Measurements from ENCODE around the gene PRXL2B.
"Not testable (repeated sequence)": the region's sequence is repeated elsewhere in the genome, so short reads cannot be mapped to it uniquely, and the experiment has no call there.

Gene PRXL2B

DNA sequence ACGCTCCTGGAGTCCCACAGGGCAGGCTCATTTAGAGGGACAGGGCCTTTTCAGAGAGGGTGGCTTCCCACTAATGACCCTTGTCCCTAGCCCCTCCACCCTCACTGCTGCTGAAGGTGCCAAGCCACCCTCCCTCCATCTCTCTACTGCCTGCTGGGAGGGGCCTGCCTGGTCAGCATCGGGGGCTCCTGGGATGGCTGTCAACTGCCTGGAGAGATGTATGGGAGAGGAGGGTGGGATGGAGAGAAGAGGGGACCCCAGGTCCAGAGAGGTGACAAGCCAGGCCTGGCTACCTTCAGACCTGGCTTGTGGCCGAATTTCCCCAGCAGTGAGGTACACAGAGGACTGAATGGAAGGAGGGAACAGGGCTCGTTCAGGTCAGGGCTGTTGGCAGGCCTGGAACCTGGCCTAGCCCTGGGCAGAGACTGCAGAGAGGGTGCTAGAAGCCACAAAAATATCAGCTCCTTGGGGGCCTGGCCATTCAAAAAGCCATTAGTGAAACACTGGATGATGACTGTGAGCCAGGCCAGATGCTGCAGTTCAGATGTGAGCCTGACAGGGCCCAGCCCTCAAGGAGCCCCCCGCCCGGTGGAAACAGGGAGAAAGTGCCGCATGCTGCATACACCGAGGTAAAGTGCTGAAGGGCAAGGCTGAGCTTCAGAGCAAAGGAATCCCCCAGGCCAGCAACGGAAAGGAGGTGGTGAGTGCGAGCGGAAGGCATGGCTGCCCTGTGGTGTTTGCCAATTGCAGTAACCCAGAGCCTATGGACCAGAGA is 26.2 kb downstream of the PRXL2B start:
- H3K36me3 ChIP-seq (ENCODE audit: control insufficient read depth in 5 of 5, insufficient read depth in 5 of 5, low read length in 5 of 5), result no peaks in the 10 kb centered on the region
- peaks cover 13 to 25% (median 17%) of the 10 kb centered on the region in 5 donors for H3K27me3 ChIP-seq (ENCODE audit: control insufficient read depth in 5 of 5, insufficient read depth in 4 of 5, low read length in 5 of 5)
- peaks cover 0 to 16% (median 3%) of the 10 kb centered on the region in 5 donors for H3K4me1 ChIP-seq (ENCODE audit: control insufficient read depth in 5 of 5, insufficient read depth in 5 of 5, low read length in 5 of 5)
- no peak overlapping the region for H3K27ac ChIP-seq (ENCODE audit: low read depth, low read length)
- peaks cover 4 to 35% (median 18%) of the 10 kb centered on the region in 5 donors for H3K9me3 ChIP-seq (ENCODE audit: control insufficient read depth in 5 of 5, low read length in 5 of 5)
- H3K4me3 ChIP-seq (ENCODE audit: low read depth in 1 of 5, low read length in 5 of 5), result no peak overlapping the region
- H3K9ac ChIP-seq (ENCODE audit: low read length in 5 of 5), result no peak overlapping the region

DNA sequence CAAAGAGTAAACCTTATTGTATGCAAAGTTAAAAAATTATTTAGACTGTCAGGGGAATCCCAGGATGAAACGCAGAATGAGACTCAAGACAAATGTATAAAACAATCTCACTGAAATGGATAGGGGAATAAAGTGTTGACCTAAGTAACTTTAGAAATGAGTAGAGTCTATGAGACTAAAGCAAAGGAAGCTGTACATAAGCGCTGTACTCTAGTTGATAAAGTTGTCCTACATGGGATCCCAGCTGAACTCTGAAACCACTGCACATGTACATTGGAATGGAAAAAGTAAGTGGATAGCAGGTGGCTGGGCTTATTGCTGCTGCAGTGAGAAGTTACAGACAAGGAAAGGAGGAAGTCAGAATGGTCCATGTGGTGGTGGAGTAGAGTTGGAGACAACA is 27.6 kb downstream of the PRXL2B start:
- H3K27ac ChIP-seq (ENCODE audit: low read depth, low read length), result no peak overlapping the region
- no peak overlapping the region for H3K4me3 ChIP-seq (ENCODE audit: low read depth in 1 of 5, low read length in 5 of 5)
- peaks cover 0 to 21% (median 3%) of the 10 kb centered on the region in 5 donors for H3K4me1 ChIP-seq (ENCODE audit: control insufficient read depth in 5 of 5, insufficient read depth in 5 of 5, low read length in 5 of 5)
- H3K36me3 ChIP-seq (ENCODE audit: control insufficient read depth in 5 of 5, insufficient read depth in 5 of 5, low read length in 5 of 5), result no peaks in the 10 kb centered on the region
- H3K27me3 ChIP-seq (ENCODE audit: control insufficient read depth in 5 of 5, insufficient read depth in 4 of 5, low read length in 5 of 5), result peaks cover 10 to 27% (median 15%) of the 10 kb centered on the region in 5 donors
- peaks cover 4 to 35% (median 18%) of the 10 kb centered on the region in 5 donors for H3K9me3 ChIP-seq (ENCODE audit: control insufficient read depth in 5 of 5, low read length in 5 of 5)
- H3K9ac ChIP-seq (ENCODE audit: low read length in 5 of 5), result no peak overlapping the region

DNA sequence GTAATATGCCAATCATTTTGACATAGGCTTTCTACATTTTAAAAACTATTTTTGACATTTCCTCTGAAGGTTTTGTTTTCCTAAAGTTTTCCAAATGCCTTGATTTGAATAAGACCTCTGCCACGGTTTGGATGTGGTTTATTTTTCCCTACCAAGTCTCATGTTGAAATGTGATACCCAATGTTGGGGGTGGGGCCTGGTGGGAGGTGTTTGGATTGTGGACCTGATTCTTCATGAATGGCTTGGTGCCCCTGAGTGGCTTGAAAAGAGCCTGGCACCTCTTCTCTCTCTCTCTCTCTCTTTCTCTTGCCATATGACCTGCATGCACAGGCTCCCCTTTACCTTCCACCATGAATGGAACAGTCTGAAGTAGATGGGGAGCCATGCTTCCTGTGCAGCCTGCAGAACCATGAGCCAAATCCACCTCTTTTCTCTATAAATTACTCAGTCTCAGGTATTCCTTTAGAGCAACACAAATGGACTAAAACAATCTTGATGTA is 31.4 kb downstream of the PRXL2B start:
- Histone ChIP-seq H3K4me3 (ENCODE audit: low read depth in 1 of 5, low read length in 5 of 5) (no peak overlapping the region), H3K27me3 (ENCODE audit: control insufficient read depth in 5 of 5, insufficient read depth in 4 of 5, low read length in 5 of 5) (peaks cover 0 to 6% (median 5%) of the 10 kb centered on the region in 5 donors), H3K36me3 (ENCODE audit: control insufficient read depth in 5 of 5, insufficient read depth in 5 of 5, low read length in 5 of 5) (no peaks in the 10 kb centered on the region), H3K9ac (ENCODE audit: low read length in 5 of 5) (no peak overlapping the region), H3K4me1 (ENCODE audit: control insufficient read depth in 5 of 5, insufficient read depth in 5 of 5, low read length in 5 of 5) (peaks cover 0 to 8% (median 0%) of the 10 kb centered on the region in 5 donors), H3K27ac (ENCODE audit: low read depth, low read length) (no peak overlapping the region), H3K9me3 (ENCODE audit: control insufficient read depth in 5 of 5, low read length in 5 of 5) (peaks cover 6 to 37% (median 18%) of the 10 kb centered on the region in 5 donors)

DNA sequence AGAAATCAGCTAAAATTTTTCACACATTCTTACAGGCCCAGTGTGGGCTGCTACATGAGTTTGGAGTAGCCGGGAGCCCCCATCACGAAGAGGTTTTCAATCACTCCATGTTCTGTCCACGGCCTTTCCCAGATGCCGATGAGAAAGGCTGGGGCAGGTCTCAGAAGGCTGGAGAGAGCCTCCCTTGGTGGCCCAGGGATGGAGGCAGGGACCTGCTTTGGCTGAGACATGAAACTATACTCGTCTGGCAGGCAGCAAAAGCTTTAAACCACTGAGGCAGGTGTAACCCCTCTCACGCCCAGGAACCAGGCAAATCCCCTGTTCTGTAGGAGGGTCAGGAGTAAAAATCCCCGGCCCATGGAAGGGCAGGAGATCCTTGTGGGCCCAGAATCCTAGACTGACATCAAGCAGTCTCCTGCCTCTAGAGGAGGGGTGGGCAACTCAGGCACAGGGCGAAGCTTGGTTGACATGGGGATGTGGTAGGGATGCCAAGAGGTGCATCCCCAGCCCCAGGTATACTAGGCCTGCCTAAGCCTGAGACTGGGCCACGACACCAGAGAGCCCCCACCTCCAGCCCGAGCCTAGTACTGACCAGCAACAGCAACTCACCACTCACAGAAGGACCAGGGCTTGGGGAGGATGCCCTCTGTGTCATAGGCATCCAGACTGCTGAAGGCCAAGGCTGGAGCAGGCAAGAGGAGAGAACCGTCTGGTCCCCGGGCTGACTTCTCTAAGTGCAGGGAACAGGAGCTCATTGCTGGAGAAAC is 37.2 kb downstream of the PRXL2B start:
- Histone ChIP-seq H3K4me3 (ENCODE audit: low read depth in 1 of 5, low read length in 5 of 5) (no peak overlapping the region), H3K4me1 (ENCODE audit: control insufficient read depth in 5 of 5, insufficient read depth in 5 of 5, low read length in 5 of 5) (peaks cover 0 to 3% (median 0%) of the 10 kb centered on the region in 5 donors), H3K27me3 (ENCODE audit: control insufficient read depth in 5 of 5, insufficient read depth in 4 of 5, low read length in 5 of 5) (peaks cover 7 to 26% (median 21%) of the 10 kb centered on the region in 5 donors), H3K9me3 (ENCODE audit: control insufficient read depth in 5 of 5, low read length in 5 of 5) (peaks cover 0 to 2% (median 0%) of the 10 kb centered on the region in 5 donors), H3K9ac (ENCODE audit: low read length in 5 of 5) (no peak overlapping the region), H3K36me3 (ENCODE audit: control insufficient read depth in 5 of 5, insufficient read depth in 5 of 5, low read length in 5 of 5) (no peaks in the 10 kb centered on the region), H3K27ac (ENCODE audit: low read depth, low read length) (no peak overlapping the region)

DNA sequence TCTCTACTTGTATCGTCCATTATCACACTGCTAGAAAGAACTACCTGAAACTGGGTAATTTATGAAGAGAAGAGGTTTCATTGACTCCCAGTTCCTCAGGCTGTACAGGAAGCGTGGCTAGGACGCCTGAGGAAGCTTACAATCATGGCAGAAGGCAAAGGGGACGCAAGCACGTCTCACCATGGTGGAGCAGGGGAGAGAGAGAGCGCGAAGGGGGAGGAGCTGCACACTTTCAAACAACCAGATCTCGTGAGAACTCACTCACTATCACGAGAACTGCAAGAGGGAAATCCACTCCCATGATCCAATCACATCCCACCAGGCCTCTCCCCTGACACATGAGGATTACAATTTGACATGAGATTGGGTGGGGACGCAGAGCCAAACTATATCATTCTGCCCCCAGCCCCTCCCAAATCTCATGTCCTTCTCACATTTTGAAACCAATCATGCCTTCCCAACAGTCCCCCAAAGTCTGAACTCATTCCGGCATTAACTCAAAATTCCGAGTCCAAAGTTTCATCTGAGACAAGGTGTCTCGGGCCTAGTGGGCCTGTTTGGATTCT is 38.2 kb downstream of the PRXL2B start:
- peaks cover 10 to 34% (median 29%) of the 10 kb centered on the region in 5 donors for H3K27me3 ChIP-seq (ENCODE audit: control insufficient read depth in 5 of 5, insufficient read depth in 4 of 5, low read length in 5 of 5)
- no peaks in the 10 kb centered on the region for H3K36me3 ChIP-seq (ENCODE audit: control insufficient read depth in 5 of 5, insufficient read depth in 5 of 5, low read length in 5 of 5)
- H3K4me3 ChIP-seq (ENCODE audit: low read depth in 1 of 5, low read length in 5 of 5), result no peak overlapping the region
- no peak overlapping the region for H3K9ac ChIP-seq (ENCODE audit: low read length in 5 of 5)
- peaks cover 0 to 3% (median 0%) of the 10 kb centered on the region in 5 donors for H3K4me1 ChIP-seq (ENCODE audit: control insufficient read depth in 5 of 5, insufficient read depth in 5 of 5, low read length in 5 of 5)
- H3K27ac ChIP-seq (ENCODE audit: low read depth, low read length), result no peak overlapping the region
- peaks cover 0 to 2% (median 0%) of the 10 kb centered on the region in 5 donors for H3K9me3 ChIP-seq (ENCODE audit: control insufficient read depth in 5 of 5, low read length in 5 of 5)

DNA sequence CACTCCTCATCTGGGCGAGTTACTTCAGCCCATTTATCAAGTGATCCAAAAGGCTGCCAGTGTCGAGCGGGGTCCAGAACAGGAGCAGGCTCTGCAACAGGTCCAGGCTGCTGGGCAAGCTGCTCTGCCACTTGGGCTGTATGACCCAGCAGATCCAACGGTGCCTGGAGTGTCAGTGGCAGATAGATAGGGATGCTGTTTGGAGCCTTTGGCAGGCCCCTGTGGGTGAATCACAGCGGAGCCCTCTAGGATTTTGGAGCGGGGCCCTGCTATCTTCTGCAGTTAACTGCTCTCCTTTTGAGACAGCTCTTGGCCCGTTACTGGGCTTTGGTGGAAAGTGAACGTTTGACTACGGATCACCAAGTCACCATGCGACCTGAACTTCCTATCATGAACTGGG is 38.7 kb downstream of the PRXL2B start:
- no peak overlapping the region for H3K4me3 ChIP-seq (ENCODE audit: low read depth in 1 of 5, low read length in 5 of 5)
- H3K27ac ChIP-seq (ENCODE audit: low read depth, low read length), result no peak overlapping the region
- H3K9me3 ChIP-seq (ENCODE audit: control insufficient read depth in 5 of 5, low read length in 5 of 5), result peaks cover 0 to 5% (median 2%) of the 10 kb centered on the region in 5 donors
- peaks cover 12 to 39% (median 33%) of the 10 kb centered on the region in 5 donors for H3K27me3 ChIP-seq (ENCODE audit: control insufficient read depth in 5 of 5, insufficient read depth in 4 of 5, low read length in 5 of 5)
- H3K36me3 ChIP-seq (ENCODE audit: control insufficient read depth in 5 of 5, insufficient read depth in 5 of 5, low read length in 5 of 5), result no peaks in the 10 kb centered on the region
- no peak overlapping the region for H3K9ac ChIP-seq (ENCODE audit: low read length in 5 of 5)
- H3K4me1 ChIP-seq (ENCODE audit: control insufficient read depth in 5 of 5, insufficient read depth in 5 of 5, low read length in 5 of 5), result peaks cover 0 to 3% (median 0%) of the 10 kb centered on the region in 5 donors

DNA sequence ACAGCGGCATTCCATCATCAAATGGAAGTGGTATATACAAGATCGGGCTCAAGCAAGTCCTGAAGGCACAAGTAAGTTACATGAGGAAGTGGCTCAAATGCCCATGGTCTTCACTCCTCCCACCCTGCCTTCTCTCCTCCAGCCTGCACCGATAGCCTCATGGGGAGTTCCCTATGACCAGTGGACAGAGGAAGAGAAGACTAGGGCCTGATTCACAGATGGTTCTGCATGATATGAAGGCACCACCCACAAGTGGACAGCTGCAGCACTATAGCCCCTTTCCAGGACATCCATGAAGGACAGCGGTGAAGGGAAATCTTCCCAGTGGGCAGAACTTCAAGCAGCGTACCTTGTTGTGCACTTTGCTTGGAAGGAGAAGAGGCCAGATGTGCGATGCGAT is 39.2 kb downstream of the PRXL2B start:
- peaks cover 12 to 39% (median 33%) of the 10 kb centered on the region in 5 donors for H3K27me3 ChIP-seq (ENCODE audit: control insufficient read depth in 5 of 5, insufficient read depth in 4 of 5, low read length in 5 of 5)
- H3K4me1 ChIP-seq (ENCODE audit: control insufficient read depth in 5 of 5, insufficient read depth in 5 of 5, low read length in 5 of 5); H3K9me3 ChIP-seq (ENCODE audit: control insufficient read depth in 5 of 5, low read length in 5 of 5); H3K36me3 ChIP-seq (ENCODE audit: control insufficient read depth in 5 of 5, insufficient read depth in 5 of 5, low read length in 5 of 5); H3K27ac ChIP-seq (ENCODE audit: low read depth, low read length); H3K4me3 ChIP-seq (ENCODE audit: low read depth in 1 of 5, low read length in 5 of 5); H3K9ac ChIP-seq (ENCODE audit: low read length in 5 of 5): not testable (repeated sequence)

DNA sequence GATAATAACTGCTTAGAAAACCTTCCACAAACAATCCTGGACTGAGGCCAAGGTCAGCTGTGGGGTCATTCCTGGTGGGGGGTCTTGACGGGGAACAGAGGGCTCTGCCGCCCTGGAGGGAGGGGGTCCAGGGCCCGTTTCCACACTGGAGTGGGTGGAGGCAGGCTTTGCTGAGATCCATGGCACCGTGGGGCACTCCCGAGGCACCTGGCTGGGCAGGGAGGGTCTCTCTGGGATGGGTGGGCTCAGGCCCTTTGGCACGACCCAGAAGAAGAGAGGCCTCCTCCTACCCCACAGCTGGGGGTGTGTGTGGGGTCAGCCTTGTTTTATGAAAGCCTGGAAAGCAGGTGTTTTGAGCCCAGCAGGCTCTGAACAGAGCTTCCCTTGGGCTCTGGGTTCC is 41.2 kb downstream of the PRXL2B start:
- Histone ChIP-seq H3K9me3 (ENCODE audit: control insufficient read depth in 5 of 5, low read length in 5 of 5) (peaks cover 0 to 9% (median 0%) of the 10 kb centered on the region in 5 donors), H3K27ac (ENCODE audit: low read depth, low read length) (no peak overlapping the region), H3K36me3 (ENCODE audit: control insufficient read depth in 5 of 5, insufficient read depth in 5 of 5, low read length in 5 of 5) (no peaks in the 10 kb centered on the region), H3K4me1 (ENCODE audit: control insufficient read depth in 5 of 5, insufficient read depth in 5 of 5, low read length in 5 of 5) (peaks cover 0 to 3% (median 0%) of the 10 kb centered on the region in 5 donors), H3K27me3 (ENCODE audit: control insufficient read depth in 5 of 5, insufficient read depth in 4 of 5, low read length in 5 of 5) (peaks cover 16 to 54% (median 43%) of the 10 kb centered on the region in 5 donors), H3K9ac (ENCODE audit: low read length in 5 of 5) (no peak overlapping the region), H3K4me3 (ENCODE audit: low read depth in 1 of 5, low read length in 5 of 5) (no peak overlapping the region)

DNA sequence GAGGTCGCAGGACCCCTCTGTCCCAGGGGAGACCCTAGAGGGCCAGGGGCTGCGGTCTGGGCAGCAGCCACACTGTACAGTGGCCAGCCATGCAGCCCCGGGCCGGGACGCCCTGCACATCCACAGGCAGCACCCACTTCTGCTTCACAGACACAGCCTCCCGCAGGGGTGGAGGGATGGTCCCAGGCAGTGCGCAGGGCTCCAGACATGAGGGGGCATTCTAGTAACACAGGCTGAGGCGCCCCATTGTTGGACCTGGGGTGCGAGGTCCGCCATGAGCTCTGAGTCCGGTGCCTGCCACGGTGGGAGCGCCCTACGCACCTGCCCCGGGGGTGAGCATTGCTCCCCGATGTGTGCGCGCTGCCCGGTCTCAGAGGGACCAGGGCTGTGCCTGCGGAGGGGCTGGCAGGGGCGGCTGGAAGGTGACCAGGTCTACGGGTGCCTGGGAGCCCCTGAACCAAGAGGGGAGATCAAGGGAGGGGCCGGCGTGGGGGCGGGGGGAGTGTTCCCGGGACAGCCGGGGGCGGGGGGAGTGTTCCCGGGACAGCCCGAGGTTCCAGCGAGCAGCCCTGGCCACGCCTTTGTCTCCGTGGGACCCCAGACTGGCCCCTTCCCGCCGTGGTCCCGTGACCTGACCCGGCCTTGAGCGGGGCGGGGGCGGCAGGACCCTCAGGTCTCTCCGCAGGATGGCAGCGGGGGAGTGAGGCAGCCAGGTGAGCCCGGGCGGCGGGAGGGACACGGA is 41.8 kb downstream of the PRXL2B start:
- Histone ChIP-seq H3K9me3 (ENCODE audit: control insufficient read depth in 5 of 5, low read length in 5 of 5) (peaks cover 0 to 9% (median 0%) of the 10 kb centered on the region in 5 donors), H3K4me1 (ENCODE audit: control insufficient read depth in 5 of 5, insufficient read depth in 5 of 5, low read length in 5 of 5) (peaks cover 0 to 3% (median 0%) of the 10 kb centered on the region in 5 donors), H3K4me3 (ENCODE audit: low read depth in 1 of 5, low read length in 5 of 5) (no peak overlapping the region), H3K27me3 (ENCODE audit: control insufficient read depth in 5 of 5, insufficient read depth in 4 of 5, low read length in 5 of 5) (peaks cover 22 to 60% (median 49%) of the 10 kb centered on the region in 5 donors), H3K36me3 (ENCODE audit: control insufficient read depth in 5 of 5, insufficient read depth in 5 of 5, low read length in 5 of 5) (no peaks in the 10 kb centered on the region), H3K9ac (ENCODE audit: low read length in 5 of 5) (no peak overlapping the region), H3K27ac (ENCODE audit: low read depth, low read length) (no peak overlapping the region)

Measured in subcutaneous abdominal adipose tissue (tissue), 5 donors.